H4 (cell line): Measurements from ENCODE around the gene RNASE8. TPM values are rescaled to one million over a fixed set of nuclear protein-coding genes. Genes with fewer than 3 reads are reported as not detected.

Experiments
- DNase-seq: peaks from one replicate; pipeline ENCODE4 v3.0.0-alpha.2; 2015; ENCODE audit warnings: low spot score
- total RNA-seq: library from RNA; depleted of rRNA; stranded (reverse); fragments of >200 nt; shearing (Covaris generic); gene quantifications from 2 replicates; pipeline ENCODE4 v1.2.3, GENCODE V29; 2014

The RNASE8 gene
- total RNA-seq, 1 experiment from 2014 or later = not detected

- no peak for DNase-seq
Observed at GRCh38 chr14:21072781-21073339, 15.2 kb downstream of the RNASE8 start.

DNA sequence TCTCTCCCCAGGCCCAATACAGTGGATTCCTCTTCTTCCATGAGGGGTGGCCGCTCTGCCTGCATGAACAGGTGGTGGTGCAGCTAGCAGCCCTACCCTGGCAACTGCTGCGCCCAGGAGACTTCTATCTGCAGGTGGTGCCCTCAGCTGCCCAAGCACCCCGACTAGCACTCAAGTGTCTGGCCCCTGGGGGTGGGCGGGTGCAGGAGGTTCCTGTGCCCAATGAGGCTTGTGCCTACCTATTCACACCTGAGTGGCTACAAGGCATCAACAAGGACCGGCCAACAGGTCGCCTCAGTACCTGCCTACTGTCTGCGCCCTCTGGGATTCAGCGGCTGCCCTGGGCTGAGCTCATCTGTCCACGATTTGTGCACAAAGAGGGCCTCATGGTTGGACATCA, 16.3 kb downstream of the RNASE8 start:
- DNase-seq = no peak

DNA sequence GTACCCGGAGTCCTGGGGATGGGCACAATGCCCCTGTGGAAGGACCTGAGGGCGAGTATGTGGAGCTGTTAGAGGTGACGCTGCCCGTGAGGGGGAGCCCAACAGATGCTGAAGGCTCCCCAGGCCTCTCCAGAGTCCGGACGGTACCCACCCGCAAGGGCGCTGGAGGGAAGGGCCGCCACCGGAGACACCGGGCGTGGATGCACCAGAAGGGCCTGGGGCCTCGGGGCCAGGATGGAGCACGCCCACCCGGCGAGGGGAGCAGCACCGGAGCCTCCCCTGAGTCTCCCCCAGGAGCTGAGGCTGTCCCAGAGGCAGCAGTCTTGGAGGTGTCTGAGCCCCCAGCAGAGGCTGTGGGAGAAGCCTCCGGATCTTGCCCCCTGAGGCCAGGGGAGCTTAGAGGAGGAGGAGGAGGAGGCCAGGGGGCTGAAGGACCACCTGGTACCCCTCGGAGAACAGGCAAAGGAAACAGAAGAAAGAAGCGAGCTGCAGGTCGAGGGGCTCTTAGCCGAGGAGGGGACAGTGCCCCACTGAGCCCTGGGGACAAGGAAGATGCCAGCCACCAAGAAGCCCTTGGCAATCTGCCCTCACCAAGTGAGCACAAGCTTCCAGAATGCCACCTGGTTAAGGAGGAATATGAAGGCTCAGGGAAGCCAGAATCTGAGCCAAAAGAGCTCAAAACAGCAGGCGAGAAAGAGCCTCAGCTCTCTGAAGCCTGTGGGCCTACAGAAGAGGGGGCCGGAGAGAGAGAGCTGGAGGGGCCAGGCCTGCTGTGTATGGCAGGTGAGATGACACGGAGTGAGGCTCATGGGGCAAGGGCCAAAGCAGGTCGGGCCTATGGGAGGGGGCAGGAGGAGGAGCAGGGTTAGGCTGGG, 17.0 kb downstream of the RNASE8 start:
- DNase-seq = no peak

GRCh38 chr14:21075719-21076437, 18.3 kb downstream of the RNASE8 start:
- no peak for DNase-seq

GRCh38 chr14:21077672-21078071, 20.1 kb downstream of the RNASE8 start:
- DNase-seq = no peak

- DNase-seq = no peak
Observed at GRCh38 chr14:21078287-21078686, 20.7 kb downstream of the RNASE8 start.

DNA sequence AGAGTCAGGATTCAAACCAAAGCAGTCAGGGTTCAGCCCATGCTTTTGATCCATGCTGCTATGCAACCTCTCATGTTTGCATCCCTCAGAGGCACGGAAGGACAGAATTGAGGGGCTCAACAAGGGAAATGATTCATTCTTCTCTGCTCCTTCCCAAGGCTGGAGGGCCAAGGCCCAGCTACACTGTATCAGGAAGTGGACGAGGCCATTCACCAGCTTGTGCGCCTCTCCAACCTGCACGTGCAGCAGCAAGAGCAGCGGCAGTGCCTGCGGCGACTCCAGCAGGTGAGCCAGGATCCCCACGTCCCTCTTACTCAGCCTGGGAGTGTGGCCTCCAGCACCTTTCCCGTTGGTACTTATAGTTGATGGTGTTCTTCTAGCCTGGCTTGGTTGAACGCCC, 21.1 kb downstream of the RNASE8 start:
- DNase-seq = no peak

GRCh38 chr14:21081521-21082142, 24.0 kb downstream of the RNASE8 start:
- no peak for DNase-seq

DNA sequence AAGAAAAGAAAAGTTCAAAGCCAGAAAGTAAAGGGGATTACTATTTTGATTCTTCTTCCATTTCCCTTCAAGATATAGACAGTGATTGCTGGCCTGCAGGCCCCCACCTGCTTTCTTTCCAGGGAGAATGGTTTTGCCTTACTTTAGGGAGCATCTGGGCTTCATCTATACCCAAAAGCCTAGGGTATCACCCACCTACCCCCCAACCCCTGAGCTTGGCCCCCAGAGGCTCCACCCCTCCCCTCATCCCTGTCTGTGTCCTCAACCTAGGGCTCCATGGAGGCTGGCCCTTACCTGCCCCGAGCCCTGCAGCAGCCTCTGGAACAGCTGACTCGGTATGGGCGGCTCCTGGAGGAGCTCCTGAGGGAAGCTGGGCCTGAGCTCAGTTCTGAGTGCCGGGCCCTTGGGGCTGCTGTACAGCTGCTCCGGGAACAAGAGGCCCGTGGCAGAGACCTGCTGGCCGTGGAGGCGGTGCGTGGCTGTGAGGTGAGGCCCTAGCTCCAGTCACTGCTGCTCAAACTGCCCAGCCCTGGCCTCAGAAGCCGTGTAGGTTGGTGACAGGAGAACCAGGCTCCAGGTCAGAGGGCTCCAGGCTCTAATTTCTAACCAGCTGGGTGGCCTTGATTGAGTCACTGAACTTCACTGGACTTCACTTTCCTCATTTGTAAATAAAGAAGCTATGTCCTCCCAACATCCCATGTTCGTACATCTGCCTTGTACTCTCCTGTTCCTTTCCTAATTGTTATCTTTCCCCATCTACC, 26.1 kb downstream of the RNASE8 start:
- no peak for DNase-seq

DNA sequence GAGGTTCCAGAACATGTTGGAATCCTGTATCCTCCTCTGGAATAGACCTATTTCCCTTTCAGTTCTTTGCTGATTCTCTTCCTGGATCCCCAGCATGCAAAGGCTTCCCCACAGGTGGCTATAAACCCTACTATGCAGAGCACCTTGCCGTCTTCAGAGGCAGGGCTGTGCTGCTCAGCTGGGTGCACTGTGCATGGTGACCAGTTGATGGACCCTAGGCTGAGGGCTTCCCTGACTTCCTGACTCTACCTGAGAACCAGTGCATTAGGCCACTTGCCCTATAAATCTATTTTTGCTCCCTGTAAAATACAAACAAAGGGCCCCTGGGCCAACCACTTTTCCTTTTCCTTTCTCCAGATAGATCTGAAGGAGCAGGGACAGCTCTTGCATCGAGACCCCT, 26.8 kb downstream of the RNASE8 start:
- DNase-seq = no peak

DNA sequence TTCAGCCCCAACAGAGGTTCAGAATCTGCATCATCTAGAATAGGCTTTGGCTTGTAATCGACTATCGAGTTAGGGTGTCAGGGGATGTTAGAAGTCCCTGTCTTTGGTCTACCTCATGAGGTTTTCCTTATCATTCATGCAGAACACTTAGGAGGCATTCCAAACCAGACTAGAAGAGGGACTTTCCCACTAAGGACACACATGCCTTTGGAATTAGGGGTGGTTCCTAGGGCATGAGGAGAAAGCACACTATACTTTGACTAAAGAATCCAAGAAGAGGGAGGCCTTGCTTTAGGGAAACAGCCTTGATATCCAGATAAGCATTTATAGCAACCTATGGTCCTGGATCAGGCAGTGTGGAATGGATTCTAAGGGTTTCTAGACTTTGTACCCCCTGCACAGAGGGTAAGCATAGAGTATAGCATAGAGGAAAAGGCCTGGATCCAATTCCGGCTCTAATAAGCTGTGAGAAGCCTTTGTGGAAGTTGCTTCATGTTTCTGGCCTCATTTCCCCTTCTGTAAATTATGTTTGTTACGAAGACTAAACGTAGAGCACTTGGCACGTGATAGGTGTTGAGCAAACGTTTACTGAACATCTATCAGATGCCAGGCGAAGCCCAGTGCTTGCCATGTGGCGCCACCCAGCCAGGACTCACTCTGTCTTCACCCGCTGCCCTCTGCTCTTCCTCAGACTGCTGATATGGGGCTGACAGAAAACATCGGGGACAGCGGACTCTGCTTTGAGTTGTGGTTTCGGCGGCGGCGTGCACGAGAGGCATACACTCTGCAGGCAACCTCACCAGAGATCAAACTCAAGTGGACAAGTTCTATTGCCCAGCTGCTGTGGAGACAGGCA, 27.6 kb downstream of the RNASE8 start:
- DNase-seq = no peak

- no peak for DNase-seq
Observed at GRCh38 chr14:21086908-21087293, 29.3 kb downstream of the RNASE8 start.

DNA sequence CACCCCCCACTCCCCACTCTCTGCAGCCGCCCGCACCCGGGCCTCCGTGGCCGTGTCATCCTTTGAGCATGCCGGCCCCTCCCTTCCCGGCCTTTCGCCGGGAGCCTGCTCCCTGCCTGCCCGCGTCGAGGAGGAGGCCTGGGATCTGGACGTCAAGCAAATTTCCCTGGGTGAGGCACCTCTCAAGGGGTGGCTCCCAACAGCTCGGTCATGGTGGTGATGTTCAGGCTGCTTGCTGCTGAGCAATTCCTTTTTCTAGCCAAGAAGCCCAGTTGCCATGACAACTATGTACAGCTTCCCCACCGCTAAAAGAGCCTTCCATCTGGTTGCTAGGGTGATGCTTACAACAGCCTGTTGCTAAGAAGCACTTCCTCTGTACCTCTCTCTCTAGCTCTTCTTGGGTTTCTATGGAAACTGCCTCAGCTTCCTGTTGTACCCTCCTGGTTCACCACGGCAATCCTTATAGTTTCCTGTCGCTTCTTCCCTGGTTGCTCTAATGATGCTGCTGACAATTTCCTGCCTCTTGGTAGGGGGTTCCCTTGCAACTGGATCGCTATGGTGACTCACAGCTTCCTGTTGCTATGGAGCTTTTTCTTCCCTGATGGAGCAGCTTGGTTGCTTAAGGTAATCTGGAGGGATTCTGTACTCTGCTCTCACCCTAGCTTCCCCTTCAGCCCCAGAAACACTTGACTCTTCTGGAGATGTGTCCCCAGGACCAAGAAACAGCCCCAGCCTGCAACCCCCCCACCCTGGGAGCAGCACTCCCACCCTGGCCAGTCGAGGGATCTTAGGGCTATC, 29.9 kb downstream of the RNASE8 start:
- DNase-seq = peak; percentile 47

DNA sequence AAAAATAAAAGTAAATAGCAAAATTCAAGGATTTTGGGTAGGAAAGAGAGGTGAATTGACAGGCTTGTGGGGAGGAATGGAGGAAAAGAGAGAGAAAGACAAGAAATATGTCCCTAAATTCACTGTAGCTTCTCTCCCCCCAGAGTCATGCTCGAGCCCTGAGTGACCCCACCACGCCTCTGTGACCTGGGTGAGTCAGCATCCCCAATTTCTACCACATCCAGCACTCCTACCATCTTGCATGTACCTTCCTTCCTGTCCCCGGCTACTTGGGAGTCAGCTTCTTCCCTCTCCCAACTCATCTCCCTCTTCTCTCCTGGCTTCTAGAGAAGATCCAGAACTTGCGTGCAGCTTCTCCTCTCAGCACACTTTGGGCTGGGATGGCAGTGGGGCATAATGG, 31.1 kb downstream of the RNASE8 start:
- no peak for DNase-seq

GRCh38 chr14:21089271-21089670, 31.6 kb downstream of the RNASE8 start:
- DNase-seq = no peak

DNA sequence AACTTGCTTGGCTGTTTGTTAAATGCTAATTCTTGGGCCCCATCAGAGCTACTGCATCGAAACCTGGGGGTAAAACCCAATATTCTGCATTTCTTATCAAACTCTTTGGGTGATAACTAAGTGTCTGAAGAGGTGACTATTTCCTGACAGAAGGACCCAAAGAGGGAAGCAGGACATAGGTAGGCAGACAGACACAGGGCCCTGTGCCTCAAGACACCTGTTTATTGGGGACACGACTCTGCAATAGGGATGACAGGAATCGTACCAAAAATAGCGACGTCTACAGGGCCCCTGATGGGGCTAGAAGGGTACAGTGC, 32.2 kb downstream of the RNASE8 start:
- no peak for DNase-seq

DNA sequence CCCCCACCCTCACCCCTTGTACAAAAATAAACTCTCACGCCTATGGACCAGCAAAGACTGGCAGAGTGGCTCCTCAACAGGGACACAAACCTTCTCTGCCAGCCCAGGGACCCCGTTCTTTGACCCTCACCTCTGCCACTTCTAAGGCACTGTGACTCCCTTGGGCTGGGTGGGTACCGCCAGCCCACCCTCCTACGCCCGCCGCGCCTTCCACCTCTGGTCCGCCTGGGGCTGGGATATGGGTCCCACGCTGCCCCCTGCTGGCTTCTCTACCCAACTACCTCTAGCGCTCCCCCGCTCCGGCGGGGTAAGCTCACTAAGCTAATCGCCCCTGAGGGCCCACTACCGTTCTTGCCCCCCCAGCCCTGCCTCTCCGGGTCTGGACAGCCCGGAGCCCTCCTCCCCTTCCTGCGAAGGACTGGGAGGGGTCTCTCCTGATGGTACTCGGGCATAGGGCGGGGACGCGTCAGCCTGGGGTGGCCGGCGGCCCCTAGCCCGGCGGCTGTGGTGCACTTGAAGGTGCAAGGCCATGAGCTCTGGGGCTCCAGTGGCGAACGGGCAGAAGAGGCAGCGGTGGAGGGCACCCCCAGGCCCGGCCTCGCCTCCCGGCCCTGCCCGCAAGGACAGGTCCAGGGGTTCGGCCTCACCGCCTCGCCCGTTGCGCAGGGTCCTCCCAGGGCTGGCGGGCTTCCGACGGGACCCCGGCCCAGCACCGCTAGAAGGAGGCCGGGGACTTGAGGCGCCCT, 32.7 kb downstream of the RNASE8 start:
- DNase-seq = no peak

DNA sequence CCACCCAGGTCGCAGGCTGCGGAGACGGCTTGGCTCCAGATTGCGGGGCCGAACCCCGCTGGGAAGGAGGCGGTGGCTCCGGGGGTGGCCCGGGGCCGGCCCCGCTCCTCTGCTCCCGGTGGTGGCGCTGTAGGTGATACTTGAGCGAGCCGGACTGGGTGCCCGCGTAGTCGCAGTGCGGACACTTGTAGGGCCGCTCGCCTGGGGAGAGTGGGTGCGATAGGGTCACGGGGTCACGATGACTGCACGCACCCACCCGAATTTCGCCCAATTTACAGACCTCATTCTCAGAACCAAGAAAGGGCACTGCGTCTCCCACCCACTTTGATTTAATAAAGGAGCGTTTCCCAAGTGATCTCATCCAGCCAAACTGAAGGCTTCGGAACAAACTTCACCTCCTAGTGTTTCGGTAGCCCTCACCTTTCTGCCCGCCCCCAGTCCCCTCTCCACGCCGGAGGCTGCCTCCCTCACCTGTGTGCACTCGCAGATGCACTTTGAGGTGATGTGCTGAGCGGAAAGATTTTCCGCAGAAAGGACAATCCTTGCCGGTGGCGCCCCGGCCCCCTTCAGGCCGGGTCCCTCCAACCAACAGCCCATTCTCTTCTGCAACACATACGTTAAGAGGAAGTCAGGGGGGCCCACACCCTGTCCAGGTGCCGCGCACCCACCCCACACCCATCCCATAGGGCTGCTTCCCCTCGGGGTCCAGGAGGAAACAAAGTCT, 33.5 kb downstream of the RNASE8 start:
- no peak for DNase-seq

GRCh38 chr14:21091821-21092272, 34.2 kb downstream of the RNASE8 start:
- no peak for DNase-seq
